Uterus (tissue), 4 donors: ENCODE data around the gene ADAP1. TPM values are rescaled to one million over a fixed set of nuclear protein-coding genes. Genes with fewer than 3 reads are reported as not detected.

Source experiments
- DNase-seq, 2 donors: peaks; one replicate each; pipeline ENCODE4 v3.0.0-alpha.2; 2019 to 2020
- H3K27ac ChIP-seq, 2 donors: fragments of 200-600 bp; sonication (generic); 1 replicate in 1 of 2; 2 replicates in 1 of 2; pipeline ENCODE4 v1.5.1; 2016 to 2018
- H3K27me3 ChIP-seq, 2 donors: fragments of 200-600 bp; sonication (generic); one replicate each; pipeline ENCODE4 v1.5.1; 2018 to 2019; ENCODE audit warnings: control low read depth in 1 of 2
- H3K36me3 ChIP-seq, 2 donors: fragments of 200-600 bp; sonication (generic); one replicate each; pipeline ENCODE4 v1.5.1; 2019; ENCODE audit warnings: control low read depth in 1 of 2
- H3K4me1 ChIP-seq, 2 donors: fragments of 200-600 bp; sonication (generic); one replicate each; pipeline ENCODE4 v1.5.1; 2018 to 2019; ENCODE audit warnings: control low read depth in 1 of 2
- H3K4me3 ChIP-seq, 2 donors: fragments of 200-600 bp; sonication (generic); 1 replicate in 1 of 2; 2 replicates in 1 of 2; pipeline ENCODE4 v1.5.1; 2018 to 2019; ENCODE audit warnings: mild to moderate bottlenecking in 1 of 2
- H3K9me3 ChIP-seq, 2 donors: fragments of 200-600 bp; sonication (generic); one replicate each; pipeline ENCODE4 v1.5.1; 2019; ENCODE audit warnings: control low read depth in 1 of 2
- CTCF ChIP-seq, 4 experiments: fragments of 200-600 bp in 2 of 4; fragments of 450-650 bp in 2 of 4; sonication (generic) in 2 of 4; IDR thresholded peaks; one replicate each; pipeline ENCODE4 v1.5.1; 2016 to 2019; ENCODE audit warnings: antibody characterized with exemption in 4 of 4, mild to moderate bottlenecking in 2 of 4, moderate library complexity in 1 of 4
- POLR2A ChIP-seq, 2 donors: fragments of 450-650 bp; IDR thresholded peaks; one replicate each; pipeline ENCODE4 v1.6.1; 2016; ENCODE audit warnings: antibody characterized with exemption in 2 of 2, mild to moderate bottlenecking in 1 of 2, moderate library complexity in 1 of 2
- intact Hi-C: fragments of 100-400 bp; cut with DNase I; formaldehyde crosslinking; loops from one replicate; pipeline ENCODE4 v1.15.1; 2023; ENCODE audit warnings: low total_unique reads
- total RNA-seq, 4 donors: library from RNA; depleted of rRNA in 3 of 4; stranded (reverse); fragments of >200 nt in 3 of 4; gene quantifications; one replicate each; pipeline versions ENCODE4 v1.1.0 to v1.2.4, GENCODE V29; 2014 to 2023
- donor health status: DM: yes; HTN: yes; CAD: no.

The ADAP1 gene
- total RNA-seq, 4 donors from 2014 or later, result 3.2 to 17.4 (median 10.9) TPM

GRCh38 chr7:901041-901387 lies 53.5 kb downstream of the ADAP1 start:
- no peaks in the 10 kb centered on the region for H3K36me3 ChIP-seq
- intact Hi-C loops, result no loop called here
- H3K27ac ChIP-seq, result no peak overlapping the region
- no peaks in the 10 kb centered on the region for H3K9me3 ChIP-seq
- TF ChIP-seq POLR2A (IDR thresholded peaks at IDR 0.05) (no peak), CTCF (IDR thresholded peaks at IDR 0.05) (no peak)
- peaks cover 0 to 13% of the 10 kb centered on the region in 2 donors for H3K4me1 ChIP-seq
- H3K4me3 ChIP-seq, result no peak overlapping the region
- no peak for DNase-seq
- H3K27me3 ChIP-seq, result no peaks in the 10 kb centered on the region

GRCh38 chr7:900331-901040 lies 54.0 kb downstream of the ADAP1 start:
- H3K36me3 ChIP-seq, result no peaks in the 10 kb centered on the region
- no peaks in the 10 kb centered on the region for H3K27me3 ChIP-seq
- DNase-seq, result no peak
- peaks cover 0 to 13% of the 10 kb centered on the region in 2 donors for H3K4me1 ChIP-seq
- no peak overlapping the region for H3K27ac ChIP-seq
- H3K4me3 ChIP-seq, result no peak overlapping the region
- H3K9me3 ChIP-seq, result no peaks in the 10 kb centered on the region
- intact Hi-C loops, result no loop called here
- TF ChIP-seq CTCF (IDR thresholded peaks at IDR 0.05), result no peak

- no peak overlapping the region for H3K4me3 ChIP-seq
- H3K36me3 ChIP-seq, result no peaks in the 10 kb centered on the region
- H3K4me1 ChIP-seq, result peaks cover 0 to 12% of the 10 kb centered on the region in 2 donors
- no peaks in the 10 kb centered on the region for H3K27me3 ChIP-seq
- no peaks in the 10 kb centered on the region for H3K9me3 ChIP-seq
- intact Hi-C loops, result no loop called here
- no peak overlapping the region for H3K27ac ChIP-seq
- no peak for DNase-seq
- TF ChIP-seq CTCF (IDR thresholded peaks at IDR 0.05) (no peak), POLR2A (IDR thresholded peaks at IDR 0.05) (no peak)
Measured at GRCh38 chr7:899806-900205, 54.7 kb downstream of the ADAP1 start.

GRCh38 chr7:898855-899681 lies 55.4 kb downstream of the ADAP1 start:
- no peak for DNase-seq
- TF ChIP-seq CTCF (IDR thresholded peaks at IDR 0.05), result no peak
- TF ChIP-seq POLR2A (IDR thresholded peaks at IDR 0.05), result no peak
- no peaks in the 10 kb centered on the region for H3K36me3 ChIP-seq
- peaks cover 0 to 6% of the 10 kb centered on the region in 2 donors for H3K4me1 ChIP-seq
- no peak overlapping the region for H3K4me3 ChIP-seq
- no peaks in the 10 kb centered on the region for H3K27me3 ChIP-seq
- H3K9me3 ChIP-seq, result no peaks in the 10 kb centered on the region
- intact Hi-C loops, result no loop called here
- no peak overlapping the region for H3K27ac ChIP-seq

- Histone ChIP-seq H3K27me3 (no peaks in the 10 kb centered on the region), H3K4me1 (peaks cover 0 to 6% of the 10 kb centered on the region in 2 donors), H3K36me3 (no peaks in the 10 kb centered on the region), H3K27ac (no peak overlapping the region), H3K4me3 (no peak overlapping the region), H3K9me3 (no peaks in the 10 kb centered on the region)
- intact Hi-C loops, result no loop called here
- TF ChIP-seq CTCF (IDR thresholded peaks at IDR 0.05), result no peak
- TF ChIP-seq POLR2A (IDR thresholded peaks at IDR 0.05), result no peak
- no peak for DNase-seq
Measured at GRCh38 chr7:898460-898854, 56.0 kb downstream of the ADAP1 start.
